HCT116 (cell line): ENCODE results near the gene FAT1. TPM values are rescaled to one million over a fixed set of nuclear protein-coding genes. Genes with fewer than 3 reads are reported as not detected.

ENCODE experiments used
- ATAC-seq: fragments of 200-7000 bp; cut with Tn5 transposase; 2 replicates; pipeline ENCODE4 v1.9.1; 2020; ENCODE audit warnings: mild to moderate bottlenecking, moderate library complexity
- BruUV-seq: library from RNA; stranded (reverse); fragments of 400-500 nt; replicated peaks from 2 replicates; lab custom pipeline; 2021; lab: Mats Ljungman, UMichigan
- CTCF ChIA-PET: fragments of 300-600 bp; sonication (Branson Sonifier 250); formaldehyde crosslinking; loops from one replicate; lab custom pipeline; 2021; ENCODE audit warnings: antibody characterized with exemption; lab: Charles Lee
- POLR2A ChIA-PET: fragments of 300-600, 350-600 bp; sonication (Branson Sonifier 250); formaldehyde crosslinking; loops from one replicate; lab custom pipeline; 2021; ENCODE audit warnings: antibody characterized with exemption; lab: Charles Lee
- RAD21 ChIA-PET, 2 experiments: fragments of 300-600 bp; sonication (Branson Sonifier 250); formaldehyde crosslinking; loops; one replicate each; lab custom pipeline; 2023; ENCODE audit warnings: low total read pairs in 2 of 2; ENCODE audit not compliant: uncharacterized antibody in 2 of 2, unreplicated experiment in 2 of 2, low non-redundant PET in 1 of 2; lab: Charles Lee
- DNase-seq: peaks from one replicate; pipeline ENCODE4 v3.0.0-alpha.2; 2010; ENCODE audit warnings: low read depth, low spot score
- H2AFZ ChIP-seq: fragments of 200-600 bp; shearing (Covaris generic), sonication (generic); 2 replicates; pipeline ENCODE4 v1.6.1; 2017; ENCODE audit warnings: low read depth, mixed run types, mixed read lengths, antibody characterized with exemption, low read length; ENCODE audit not compliant: poor library complexity, severe bottlenecking
- H3K27ac ChIP-seq: 2 replicates; pipeline ENCODE4 v1.5.1; 2012; ENCODE audit warnings: low read depth, low read length
- H3K27me3 ChIP-seq: fragments of 200-600 bp; sonication (generic); 2 replicates; pipeline ENCODE4 v1.6.1; 2016; ENCODE audit warnings: mixed run types, low read length, mixed read lengths; ENCODE audit not compliant: insufficient read depth
- H3K36me3 ChIP-seq, 2 experiments: fragments of 200-500 bp in 1 of 2; fragments of 200-600 bp in 1 of 2; sonication (Bioruptor generic) in 1 of 2; sonication (generic) in 1 of 2; 2 replicates each; pipeline versions ENCODE4 v1.5.1 to v1.6.1; 2014 to 2016; ENCODE audit warnings: low read length in 2 of 2, inconsistent platforms in 1 of 2, mixed read lengths in 1 of 2, mixed run types in 1 of 2; ENCODE audit not compliant: insufficient read depth in 2 of 2, control insufficient read depth in 1 of 2
- H3K4me1 ChIP-seq, 2 experiments: fragments of 200-600 bp in 1 of 2; sonication (generic) in 1 of 2; 2 replicates each; pipeline versions ENCODE4 v1.5.1 to v1.6.1; 2012 to 2017; ENCODE audit warnings: low read length in 2 of 2, inconsistent platforms in 1 of 2, mild to moderate bottlenecking in 1 of 2, mixed read lengths in 1 of 2, mixed run types in 1 of 2, moderate library complexity in 1 of 2; ENCODE audit not compliant: insufficient read depth in 2 of 2, control insufficient read depth in 1 of 2
- H3K4me2 ChIP-seq: fragments of 200-600 bp; sonication (generic); 2 replicates; pipeline ENCODE4 v1.6.1; 2017; ENCODE audit warnings: mixed run types, low read length, mixed read lengths
- H3K4me3 ChIP-seq, 2 experiments: fragments of 200-600 bp in 1 of 2; sonication (generic) in 1 of 2; replicated peaks in 1 of 2; 2 replicates each; pipeline ENCODE4 v1.5.1; 2011 to 2016; ENCODE audit warnings: low read length in 2 of 2, control low read depth in 1 of 2, low read depth in 1 of 2, mild to moderate bottlenecking in 1 of 2, mixed read lengths in 1 of 2, mixed run types in 1 of 2
- H3K79me2 ChIP-seq: fragments of 200-600 bp; sonication (generic); 2 replicates; pipeline ENCODE4 v1.6.1; 2017; ENCODE audit warnings: mild to moderate bottlenecking, mixed run types, low read length, moderate library complexity, mixed read lengths; ENCODE audit not compliant: insufficient read depth
- H3K9ac ChIP-seq: fragments of 200-600 bp; sonication (generic); 2 replicates; pipeline ENCODE4 v1.6.1; 2016; ENCODE audit warnings: low read length, mixed read lengths
- H3K9me2 ChIP-seq: fragments of 200-600 bp; sonication (generic), shearing (Covaris generic); 2 replicates; pipeline ENCODE4 v1.6.1; 2017; ENCODE audit warnings: mixed run types, mild to moderate bottlenecking, moderate library complexity; ENCODE audit not compliant: insufficient read depth
- H3K9me3 ChIP-seq, 2 experiments: fragments of 200-500 bp in 1 of 2; fragments of 200-600 bp in 1 of 2; sonication (Bioruptor generic) in 1 of 2; sonication (generic) in 1 of 2; 2 replicates each; pipeline ENCODE4 v1.6.1; 2014 to 2017; ENCODE audit warnings: low read length in 2 of 2, mixed read lengths in 2 of 2, inconsistent platforms in 1 of 2, low read depth in 1 of 2, mild to moderate bottlenecking in 1 of 2, mixed run types in 1 of 2, moderate library complexity in 1 of 2; ENCODE audit not compliant: control insufficient read depth in 1 of 2, insufficient read depth in 1 of 2
- H4K20me1 ChIP-seq: fragments of 200-600 bp; sonication (generic), shearing (Covaris generic); 2 replicates; pipeline ENCODE4 v1.6.1; 2017; ENCODE audit warnings: mixed run types, mild to moderate bottlenecking, moderate library complexity; ENCODE audit not compliant: insufficient read depth
- CEBPB ChIP-seq: IDR thresholded peaks from 2 replicates; pipeline ENCODE4 v1.6.1; 2012; ENCODE audit warnings: low read depth
- EZH2phosphoT487 ChIP-seq: fragments of 200-600 bp; IDR thresholded peaks from 2 replicates; pipeline ENCODE4 v1.6.1; 2018; ENCODE audit warnings: antibody characterized with exemption, borderline replicate concordance
- FOSL1 ChIP-seq: IDR thresholded peaks from 2 replicates; pipeline ENCODE4 v1.6.1; 2012; ENCODE audit warnings: low read depth
- POLR2A ChIP-seq: IDR thresholded peaks from 2 replicates; pipeline ENCODE4 v1.7.0; 2011; ENCODE audit warnings: borderline replicate concordance; ENCODE audit not compliant: insufficient read depth, insufficient read length; ENCODE audit errors: extremely low read depth
- POLR2AphosphoS5 ChIP-seq: IDR thresholded peaks from 2 replicates; pipeline ENCODE4 v1.6.1; 2011; ENCODE audit warnings: mild to moderate bottlenecking, low read depth, low read length, moderate library complexity
- RAD21 ChIP-seq: IDR thresholded peaks from 2 replicates; pipeline ENCODE4 v1.6.1; 2012; ENCODE audit warnings: low read depth, mild to moderate bottlenecking
- REST ChIP-seq: IDR thresholded peaks from 2 replicates; pipeline ENCODE4 v1.6.1; 2012; ENCODE audit warnings: low read depth
- SP1 ChIP-seq: IDR thresholded peaks from 2 replicates; pipeline ENCODE4 v1.6.1; 2012; ENCODE audit warnings: low read depth
- SRF ChIP-seq: IDR thresholded peaks from 2 replicates; pipeline ENCODE4 v1.6.1; 2012; ENCODE audit warnings: low read depth
- TCF7L2 ChIP-seq: IDR thresholded peaks from 2 replicates; pipeline ENCODE4 v1.7.0; 2011; ENCODE audit warnings: borderline replicate concordance, inconsistent platforms; ENCODE audit not compliant: insufficient read depth, insufficient read length; ENCODE audit errors: extremely low read depth
- ZFX ChIP-seq: fragments of 450-650 bp; IDR thresholded peaks from 2 replicates; pipeline ENCODE4 v1.6.1; 2017
- ZNF274 ChIP-seq: fragments of 200-500 bp; sonication (Bioruptor generic); IDR thresholded peaks from 2 replicates; pipeline ENCODE4 v1.6.1; 2014; ENCODE audit warnings: mild to moderate bottlenecking, low read depth, low read length, inconsistent platforms
- intact Hi-C: fragments of 100-400 bp; cut with micrococcal nuclease; formaldehyde crosslinking; loops from 2 replicates; pipeline ENCODE4 v1.10.0; 2022
- total RNA-seq: library from RNA; stranded (reverse); gene quantifications from one replicate; pipeline ENCODE4 v1.2.1, GENCODE V29; 2021; ENCODE audit not compliant: unreplicated experiment
- TF ChIP-seq, protein P1 (sequence below), 3 experiments: fragments of 200-600 bp in 1 of 3; sonication (generic) in 1 of 3; IDR thresholded peaks in 2 of 3; conservative IDR thresholded peaks in 1 of 3; 2 replicates each; pipeline ENCODE4 v1.5.1; 2012 to 2017; ENCODE audit warnings: low read depth in 2 of 3, low read length in 2 of 3, antibody characterized with exemption in 1 of 3, borderline replicate concordance in 1 of 3, control low read depth in 1 of 3, mild to moderate bottlenecking in 1 of 3, mixed read lengths in 1 of 3, mixed run types in 1 of 3, moderate library complexity in 1 of 3; ENCODE audit not compliant: insufficient read depth in 1 of 3

FAT1 gene
- total RNA-seq, 1 experiment from 2014 or later: 676 TPM

GRCh38 chr4:186758929-186759682 is 35.5 kb upstream of the FAT1 start:
- TF ChIP-seq TCF7L2 (no peak), RAD21 (no peak), SRF (no peak)
- TF ChIP-seq, all 23 proteins: peak for 0
- POLR2A ChIA-PET: no interaction called here

DNA sequence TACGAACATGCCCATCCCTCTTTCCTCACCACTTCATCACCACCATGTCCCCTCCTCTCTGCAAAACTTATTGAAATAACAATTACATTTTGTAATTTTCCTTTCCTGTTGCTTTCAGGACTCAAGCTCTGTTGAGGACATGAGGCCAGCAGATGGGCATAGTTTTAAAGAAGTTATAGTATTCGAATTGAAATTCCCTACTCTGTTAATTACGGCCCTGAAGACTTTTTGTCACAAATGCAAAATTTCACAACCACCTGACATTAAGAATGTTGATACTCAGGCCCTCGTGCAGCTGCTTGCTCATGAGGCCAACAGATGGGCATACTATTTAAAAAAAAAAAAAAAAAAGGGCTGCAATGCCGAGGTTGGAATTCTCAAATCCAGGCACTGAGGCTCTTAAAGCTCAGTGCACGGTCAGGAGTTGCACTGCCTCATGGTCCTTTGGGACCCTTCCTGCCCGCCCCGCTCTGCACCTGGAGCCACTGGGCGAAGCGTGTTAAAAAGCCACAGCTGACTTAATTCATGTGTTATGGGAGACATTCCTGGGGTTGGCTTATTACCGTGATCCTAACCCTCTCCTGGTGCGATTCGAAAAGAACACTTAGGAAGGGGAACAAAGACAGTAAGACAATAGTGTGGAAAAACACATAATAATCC is 34.2 kb upstream of the FAT1 start:
- RAD21 ChIA-PET: no interaction called here
- POLR2A ChIA-PET: no interaction called here
- no peak for DNase-seq
- Histone ChIP-seq H3K9ac (no peak overlapping the region), H3K4me3 (no peak overlapping the region), H3K36me3 (no peaks in the 10 kb centered on the region), H3K4me2 (no peak overlapping the region), H3K9me3 (no peaks in the 10 kb centered on the region), H4K20me1 (no peaks in the 10 kb centered on the region), H3K27ac (no peak overlapping the region), H3K79me2 (no peaks in the 10 kb centered on the region), H3K27me3 (no peaks in the 10 kb centered on the region), H3K9me2 (no peaks in the 10 kb centered on the region), H2AFZ (no peak overlapping the region), H3K4me1 (no peaks in the 10 kb centered on the region)
- BruUV-seq: no TSS peak
- CTCF ChIA-PET: no interaction called here
- no peak for ATAC-seq
- intact Hi-C loops: no loop called here
- TF ChIP-seq SP1 (no peak), CEBPB (no peak), SRF (no peak), POLR2AphosphoS5 (no peak), REST (no peak), ZNF274 (no peak), EZH2phosphoT487 (no peak), FOSL1 (no peak), ZFX (no peak), POLR2A (no peak)
- TF ChIP-seq, protein P1, sequence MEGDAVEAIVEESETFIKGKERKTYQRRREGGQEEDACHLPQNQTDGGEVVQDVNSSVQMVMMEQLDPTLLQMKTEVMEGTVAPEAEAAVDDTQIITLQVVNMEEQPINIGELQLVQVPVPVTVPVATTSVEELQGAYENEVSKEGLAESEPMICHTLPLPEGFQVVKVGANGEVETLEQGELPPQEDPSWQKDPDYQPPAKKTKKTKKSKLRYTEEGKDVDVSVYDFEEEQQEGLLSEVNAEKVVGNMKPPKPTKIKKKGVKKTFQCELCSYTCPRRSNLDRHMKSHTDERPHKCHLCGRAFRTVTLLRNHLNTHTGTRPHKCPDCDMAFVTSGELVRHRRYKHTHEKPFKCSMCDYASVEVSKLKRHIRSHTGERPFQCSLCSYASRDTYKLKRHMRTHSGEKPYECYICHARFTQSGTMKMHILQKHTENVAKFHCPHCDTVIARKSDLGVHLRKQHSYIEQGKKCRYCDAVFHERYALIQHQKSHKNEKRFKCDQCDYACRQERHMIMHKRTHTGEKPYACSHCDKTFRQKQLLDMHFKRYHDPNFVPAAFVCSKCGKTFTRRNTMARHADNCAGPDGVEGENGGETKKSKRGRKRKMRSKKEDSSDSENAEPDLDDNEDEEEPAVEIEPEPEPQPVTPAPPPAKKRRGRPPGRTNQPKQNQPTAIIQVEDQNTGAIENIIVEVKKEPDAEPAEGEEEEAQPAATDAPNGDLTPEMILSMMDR (IDR thresholded peaks at IDR 0.05 in 2 of 3, conservative IDR thresholded peaks at IDR 0.05 in 1 of 3; ENCODE audit: borderline replicate concordance in 1 of 3, insufficient read depth in 1 of 3, low read depth in 2 of 3, low read length in 2 of 3): no peak

More at GRCh38 chr4:186758929-186759682, 35.5 kb upstream of the FAT1 start:
- Histone ChIP-seq H3K9me3 (no peaks in the 10 kb centered on the region), H3K9me2 (no peaks in the 10 kb centered on the region), H3K27ac (no peak overlapping the region), H3K4me3 (no peak overlapping the region), H3K79me2 (no peaks in the 10 kb centered on the region), H4K20me1 (no peaks in the 10 kb centered on the region), H3K9ac (no peak overlapping the region), H3K4me1 (no peaks in the 10 kb centered on the region), H3K36me3 (no peaks in the 10 kb centered on the region), H2AFZ (no peak overlapping the region), H3K27me3 (no peaks in the 10 kb centered on the region), H3K4me2 (no peak overlapping the region)
- ChIA-PET CTCF (no interaction called here), RAD21 (no interaction called here)
- intact Hi-C loops: no loop called here
- DNase-seq: no peak
- ATAC-seq: no peak
- BruUV-seq: no TSS peak
